HepG2 (cell line): ENCODE data around the gene NPDC1. TPM values are rescaled to one million over a fixed set of nuclear protein-coding genes. Genes with fewer than 3 reads are reported as not detected.

Experiments
- ADNP ChIP-seq: sonication (generic); formaldehyde crosslinking; IDR thresholded peaks from 2 replicates; pipeline ENCODE4 v1.4.0; 2020; ENCODE audit warnings: missing genetic modification reagents
- CCAR2 ChIP-seq: fragments of 200-400 bp; formaldehyde crosslinking; optimal IDR thresholded peaks from 2 replicates; pipeline ENCODE3; 2018; ENCODE audit warnings: low read depth, mild to moderate bottlenecking, low read length, moderate library complexity
- HDAC2 ChIP-seq: sonication (generic); formaldehyde crosslinking; IDR thresholded peaks from 2 replicates; pipeline ENCODE4 v1.4.0; 2020; ENCODE audit warnings: missing genetic modification reagents
- MXI1 ChIP-seq: IDR thresholded peaks from 3 replicates; pipeline ENCODE4 v1.6.1; 2012; ENCODE audit warnings: low read depth, low read length, inconsistent platforms, borderline replicate concordance
- MYC ChIP-seq: sonication (generic); formaldehyde crosslinking; IDR thresholded peaks from 2 replicates; pipeline ENCODE4 v1.9.0; 2021; ENCODE audit warnings: missing genetic modification reagents, borderline replicate concordance
- REL ChIP-seq: sonication (generic); formaldehyde crosslinking; conservative IDR thresholded peaks from 2 replicates; pipeline ENCODE4 v1.8.0; 2022; ENCODE audit warnings: mild to moderate bottlenecking, missing genetic modification reagents, moderate library complexity
- SALL2 ChIP-seq: sonication (generic); formaldehyde crosslinking; IDR thresholded peaks from 2 replicates; pipeline ENCODE4 v1.8.1; 2023; ENCODE audit warnings: mild to moderate bottlenecking, missing genetic modification reagents, inconsistent platforms
- ZNF138 ChIP-seq: sonication (generic); formaldehyde crosslinking; IDR thresholded peaks from 2 replicates; pipeline ENCODE4 v1.5.0; 2020; ENCODE audit warnings: mild to moderate bottlenecking, low read depth, missing genetic modification reagents
- ZNF230 ChIP-seq: sonication (generic); formaldehyde crosslinking; IDR thresholded peaks from 2 replicates; pipeline ENCODE4 v1.4.0; 2020; ENCODE audit warnings: mild to moderate bottlenecking, missing genetic modification reagents
- ZNF274 ChIP-seq: sonication (generic); formaldehyde crosslinking; IDR thresholded peaks from 2 replicates; pipeline ENCODE4 v1.5.1; 2020; ENCODE audit warnings: mild to moderate bottlenecking, missing genetic modification reagents
- ZNF616 ChIP-seq: sonication (generic); formaldehyde crosslinking; IDR thresholded peaks from 2 replicates; pipeline ENCODE4 v1.5.0; 2020; ENCODE audit warnings: low read depth, mild to moderate bottlenecking, missing genetic modification reagents
- ZNF883 ChIP-seq: sonication (generic); formaldehyde crosslinking; IDR thresholded peaks from 2 replicates; pipeline ENCODE4 v1.5.1; 2020; ENCODE audit warnings: mild to moderate bottlenecking, missing genetic modification reagents; ENCODE audit errors: not compliant biosample characterization
- ZSCAN22 ChIP-seq: sonication (generic); formaldehyde crosslinking; IDR thresholded peaks from 2 replicates; pipeline ENCODE4 v1.4.0; 2020; ENCODE audit warnings: mild to moderate bottlenecking, missing genetic modification reagents
- polyA plus RNA-seq, 8 experiments: library from polyadenylated mRNA; depleted of rRNA in 3 of 8; stranded (reverse) in 7 of 8; unstranded in 1 of 8; fragments of >200 nt; fragmentation: Illumina TruSeq in 4 of 8; extraction: Trizol in 4 of 8; gene quantifications; 2 replicates each; pipeline versions ENCODE4 v1.2.1 to v1.2.3, GENCODE V29; 2011 to 2016; ENCODE audit warnings: low read depth in 4 of 8, missing spikeins in 1 of 8, mixed read lengths in 1 of 8; ENCODE audit not compliant: insufficient read depth in 1 of 8
- total RNA-seq, 5 experiments: library from RNA; depleted of rRNA; stranded (reverse); fragments of >200 nt; fragmentation: Illumina TruSeq; extraction: Trizol; gene quantifications; 2 replicates each; pipeline ENCODE4 v1.2.3, GENCODE V29; 2016; ENCODE audit warnings: low read depth in 1 of 5
- TF ChIP-seq, protein P1 (sequence below): IDR thresholded peaks from 2 replicates; pipeline ENCODE4 v1.4.0; 2020; ENCODE audit warnings: mild to moderate bottlenecking, missing genetic modification reagents
- TF ChIP-seq, protein P2 (sequence below): sonication (generic); formaldehyde crosslinking; IDR thresholded peaks from 2 replicates; pipeline ENCODE4 v1.4.0; 2020; ENCODE audit warnings: missing genetic modification reagents, mild to moderate bottlenecking, borderline replicate concordance
- TF ChIP-seq, protein P3 (sequence below): sonication (generic); formaldehyde crosslinking; IDR thresholded peaks from 2 replicates; pipeline ENCODE4 v1.5.0; 2020; ENCODE audit warnings: missing genetic modification reagents
- TF ChIP-seq, protein P4 (sequence below): sonication (generic); formaldehyde crosslinking; IDR thresholded peaks from 2 replicates; pipeline ENCODE4 v1.4.0; 2020; ENCODE audit warnings: missing genetic modification reagents

Gene NPDC1
- total and polyA plus RNA-seq, 2 of the 13 experiments (the other 11 are each of a cell fraction or from before 2014, with no cell fraction given): 0.84 to 5.4 TPM

DNA sequence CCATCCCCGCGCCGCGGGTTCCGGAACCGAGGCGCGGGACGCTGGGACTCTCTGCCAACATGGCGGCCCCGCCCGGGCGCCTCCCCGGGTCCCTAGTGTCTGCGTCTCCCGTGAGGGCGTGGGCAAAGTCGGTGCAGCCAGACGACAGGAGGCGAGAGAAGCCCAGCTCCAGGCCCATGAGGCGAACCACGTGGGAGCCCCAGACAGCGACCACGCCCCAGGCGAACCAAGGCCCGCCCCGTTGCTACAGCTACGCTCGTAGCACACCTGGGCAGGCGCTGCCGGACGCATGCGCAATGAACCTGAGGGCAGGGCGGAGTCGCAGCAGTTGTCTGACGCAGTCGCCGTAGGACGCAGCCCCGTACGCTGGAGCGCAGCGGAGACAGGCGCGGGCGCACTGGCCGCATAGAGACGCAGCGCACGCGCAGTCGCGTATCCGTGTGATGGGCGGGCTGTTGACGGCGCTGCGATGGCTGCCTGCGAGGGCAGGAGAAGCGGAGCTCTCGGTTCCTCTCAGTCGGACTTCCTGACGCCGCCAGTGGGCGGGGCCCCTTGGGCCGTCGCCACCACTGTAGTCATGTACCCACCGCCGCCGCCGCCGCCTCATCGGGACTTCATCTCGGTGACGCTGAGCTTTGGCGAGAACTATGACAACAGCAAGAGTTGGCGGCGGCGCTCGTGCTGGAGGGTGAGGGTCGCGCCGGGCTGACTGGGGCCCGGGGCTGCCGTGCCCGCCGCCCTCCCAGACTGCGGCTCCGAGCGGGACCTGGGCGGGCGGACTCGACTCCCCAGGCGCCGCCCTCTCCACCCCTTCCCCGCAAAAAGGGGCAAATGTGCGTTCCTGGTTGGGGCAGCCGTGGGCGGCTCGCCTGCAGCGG lies 40.8 kb upstream of the NPDC1 start, which contains the start of gene MAN1B1 (continued):
- peak; percentile 100 for TF ChIP-seq MXI1
- peak; percentile 99 for TF ChIP-seq MYC (CRISPR knock-in tag)
- peak; percentile 73 for TF ChIP-seq HDAC2 (CRISPR knock-in tag)
- no peak for TF ChIP-seq ZNF883 (CRISPR knock-in tag)
- TF ChIP-seq, protein P1, sequence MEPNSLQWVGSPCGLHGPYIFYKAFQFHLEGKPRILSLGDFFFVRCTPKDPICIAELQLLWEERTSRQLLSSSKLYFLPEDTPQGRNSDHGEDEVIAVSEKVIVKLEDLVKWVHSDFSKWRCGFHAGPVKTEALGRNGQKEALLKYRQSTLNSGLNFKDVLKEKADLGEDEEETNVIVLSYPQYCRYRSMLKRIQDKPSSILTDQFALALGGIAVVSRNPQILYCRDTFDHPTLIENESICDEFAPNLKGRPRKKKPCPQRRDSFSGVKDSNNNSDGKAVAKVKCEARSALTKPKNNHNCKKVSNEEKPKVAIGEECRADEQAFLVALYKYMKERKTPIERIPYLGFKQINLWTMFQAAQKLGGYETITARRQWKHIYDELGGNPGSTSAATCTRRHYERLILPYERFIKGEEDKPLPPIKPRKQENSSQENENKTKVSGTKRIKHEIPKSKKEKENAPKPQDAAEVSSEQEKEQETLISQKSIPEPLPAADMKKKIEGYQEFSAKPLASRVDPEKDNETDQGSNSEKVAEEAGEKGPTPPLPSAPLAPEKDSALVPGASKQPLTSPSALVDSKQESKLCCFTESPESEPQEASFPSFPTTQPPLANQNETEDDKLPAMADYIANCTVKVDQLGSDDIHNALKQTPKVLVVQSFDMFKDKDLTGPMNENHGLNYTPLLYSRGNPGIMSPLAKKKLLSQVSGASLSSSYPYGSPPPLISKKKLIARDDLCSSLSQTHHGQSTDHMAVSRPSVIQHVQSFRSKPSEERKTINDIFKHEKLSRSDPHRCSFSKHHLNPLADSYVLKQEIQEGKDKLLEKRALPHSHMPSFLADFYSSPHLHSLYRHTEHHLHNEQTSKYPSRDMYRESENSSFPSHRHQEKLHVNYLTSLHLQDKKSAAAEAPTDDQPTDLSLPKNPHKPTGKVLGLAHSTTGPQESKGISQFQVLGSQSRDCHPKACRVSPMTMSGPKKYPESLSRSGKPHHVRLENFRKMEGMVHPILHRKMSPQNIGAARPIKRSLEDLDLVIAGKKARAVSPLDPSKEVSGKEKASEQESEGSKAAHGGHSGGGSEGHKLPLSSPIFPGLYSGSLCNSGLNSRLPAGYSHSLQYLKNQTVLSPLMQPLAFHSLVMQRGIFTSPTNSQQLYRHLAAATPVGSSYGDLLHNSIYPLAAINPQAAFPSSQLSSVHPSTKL (CRISPR knock-in tag): no peak
- TF ChIP-seq, protein P2, sequence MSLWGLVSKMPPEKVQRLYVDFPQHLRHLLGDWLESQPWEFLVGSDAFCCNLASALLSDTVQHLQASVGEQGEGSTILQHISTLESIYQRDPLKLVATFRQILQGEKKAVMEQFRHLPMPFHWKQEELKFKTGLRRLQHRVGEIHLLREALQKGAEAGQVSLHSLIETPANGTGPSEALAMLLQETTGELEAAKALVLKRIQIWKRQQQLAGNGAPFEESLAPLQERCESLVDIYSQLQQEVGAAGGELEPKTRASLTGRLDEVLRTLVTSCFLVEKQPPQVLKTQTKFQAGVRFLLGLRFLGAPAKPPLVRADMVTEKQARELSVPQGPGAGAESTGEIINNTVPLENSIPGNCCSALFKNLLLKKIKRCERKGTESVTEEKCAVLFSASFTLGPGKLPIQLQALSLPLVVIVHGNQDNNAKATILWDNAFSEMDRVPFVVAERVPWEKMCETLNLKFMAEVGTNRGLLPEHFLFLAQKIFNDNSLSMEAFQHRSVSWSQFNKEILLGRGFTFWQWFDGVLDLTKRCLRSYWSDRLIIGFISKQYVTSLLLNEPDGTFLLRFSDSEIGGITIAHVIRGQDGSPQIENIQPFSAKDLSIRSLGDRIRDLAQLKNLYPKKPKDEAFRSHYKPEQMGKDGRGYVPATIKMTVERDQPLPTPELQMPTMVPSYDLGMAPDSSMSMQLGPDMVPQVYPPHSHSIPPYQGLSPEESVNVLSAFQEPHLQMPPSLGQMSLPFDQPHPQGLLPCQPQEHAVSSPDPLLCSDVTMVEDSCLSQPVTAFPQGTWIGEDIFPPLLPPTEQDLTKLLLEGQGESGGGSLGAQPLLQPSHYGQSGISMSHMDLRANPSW: peak; percentile 52; the same call in 1 of the 2 replicates
- TF ChIP-seq ZNF274 (CRISPR knock-in tag): peak; percentile 18; the same call in 1 of the 2 replicates
- no peak; the same call in 1 of the 2 replicates for TF ChIP-seq ZNF138 (CRISPR knock-in tag)
- TF ChIP-seq ADNP: no peak
- 0 out of 2 replicates have a peak, but pooled peaks have one; percentile 33 for TF ChIP-seq ZNF616 (CRISPR knock-in tag)
- no peak for TF ChIP-seq CCAR2
- TF ChIP-seq, protein P3, sequence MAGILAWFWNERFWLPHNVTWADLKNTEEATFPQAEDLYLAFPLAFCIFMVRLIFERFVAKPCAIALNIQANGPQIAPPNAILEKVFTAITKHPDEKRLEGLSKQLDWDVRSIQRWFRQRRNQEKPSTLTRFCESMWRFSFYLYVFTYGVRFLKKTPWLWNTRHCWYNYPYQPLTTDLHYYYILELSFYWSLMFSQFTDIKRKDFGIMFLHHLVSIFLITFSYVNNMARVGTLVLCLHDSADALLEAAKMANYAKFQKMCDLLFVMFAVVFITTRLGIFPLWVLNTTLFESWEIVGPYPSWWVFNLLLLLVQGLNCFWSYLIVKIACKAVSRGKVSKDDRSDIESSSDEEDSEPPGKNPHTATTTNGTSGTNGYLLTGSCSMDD (CRISPR knock-in tag): no peak
- TF ChIP-seq REL (CRISPR knock-in tag): peak; percentile 79
- TF ChIP-seq, protein P4, sequence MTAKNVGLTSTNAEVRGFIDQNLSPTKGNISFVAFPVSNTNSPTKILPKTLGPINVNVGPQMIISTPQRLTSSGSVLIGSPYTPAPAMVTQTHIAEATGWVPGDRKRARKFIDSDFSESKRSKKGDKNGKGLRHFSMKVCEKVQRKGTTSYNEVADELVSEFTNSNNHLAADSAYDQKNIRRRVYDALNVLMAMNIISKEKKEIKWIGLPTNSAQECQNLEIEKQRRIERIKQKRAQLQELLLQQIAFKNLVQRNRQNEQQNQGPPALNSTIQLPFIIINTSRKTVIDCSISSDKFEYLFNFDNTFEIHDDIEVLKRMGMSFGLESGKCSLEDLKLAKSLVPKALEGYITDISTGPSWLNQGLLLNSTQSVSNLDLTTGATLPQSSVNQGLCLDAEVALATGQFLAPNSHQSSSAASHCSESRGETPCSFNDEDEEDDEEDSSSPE: peak; percentile 77
- peak; percentile 77 for TF ChIP-seq SALL2
- 0 out of 2 replicates have a peak, but pooled peaks have one; percentile 14 for TF ChIP-seq ZNF230 (CRISPR knock-in tag)
- TF ChIP-seq ZSCAN22 (CRISPR knock-in tag): no peak
